NCI-H128 (cell line): Measurements from ENCODE around the gene TRIM27.
"Not testable (repeated sequence)": the region's sequence is repeated elsewhere in the genome, so short reads cannot be mapped to it uniquely, and the experiment has no call there.

ENCODE experiments used
- DNase-seq: peaks from one replicate; lab custom pipeline; 2025; ENCODE audit not compliant: unreplicated experiment; lab: John Stamatoyannopoulos, UW

TRIM27 gene

DNA sequence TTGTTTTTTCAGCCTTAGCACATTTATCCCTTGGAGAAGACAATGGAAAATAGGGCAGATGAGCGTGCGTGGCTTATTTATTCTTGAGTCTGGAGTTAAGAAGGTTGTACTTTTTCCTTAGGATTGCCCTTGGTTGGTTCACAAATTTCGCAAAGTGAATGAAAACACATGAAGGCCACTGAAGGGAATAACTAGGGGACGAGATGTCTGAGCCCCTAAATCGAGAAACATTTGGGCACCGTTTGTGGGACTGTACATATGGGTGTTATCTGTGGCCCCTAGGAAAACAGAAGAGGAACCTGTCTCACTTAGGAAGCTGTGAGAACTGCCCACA lies 19.4 kb upstream of the TRIM27 start:
- no peak for DNase-seq

DNA sequence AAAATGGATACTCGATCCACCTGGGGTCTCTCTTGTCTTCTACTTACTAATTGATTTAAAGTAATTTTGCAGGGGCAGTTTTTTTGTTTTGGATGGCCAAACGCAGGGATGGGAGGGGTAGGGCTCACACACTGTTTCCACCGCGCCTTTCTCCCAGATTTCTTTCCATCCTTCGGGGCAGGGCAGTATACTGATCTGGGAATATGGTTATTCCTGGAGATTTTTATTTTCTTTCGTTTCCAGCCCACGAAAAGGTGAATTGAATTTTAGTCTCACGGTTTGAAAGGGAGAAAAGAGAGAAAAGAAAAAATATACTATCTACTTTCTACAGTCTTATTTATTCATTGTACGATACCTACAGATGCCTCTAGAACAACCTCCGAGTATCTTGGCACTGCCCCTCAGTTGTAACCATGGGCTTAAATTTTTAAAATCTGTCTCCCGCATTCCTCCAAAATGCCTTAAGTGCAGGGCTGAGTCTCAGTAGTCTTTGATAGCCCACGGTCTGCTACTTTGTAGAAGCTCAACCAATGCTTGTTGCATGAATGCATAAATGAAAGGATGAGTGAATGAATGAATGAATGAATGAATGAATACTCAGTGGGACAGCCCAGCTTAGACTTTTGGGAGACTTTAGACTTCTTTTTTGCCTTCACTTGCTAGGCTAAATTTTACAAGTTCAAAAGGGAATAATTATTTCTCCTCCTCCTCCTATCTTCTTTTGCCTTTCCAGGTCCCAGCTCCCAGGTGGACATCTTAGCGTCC lies 18.1 kb upstream of the TRIM27 start:
- no peak for DNase-seq

GRCh38 chr6:28940858-28941683 lies 17.3 kb upstream of the TRIM27 start:
- DNase-seq, result no peak

GRCh38 chr6:28940294-28940857 lies 16.6 kb upstream of the TRIM27 start:
- no peak for DNase-seq

DNA sequence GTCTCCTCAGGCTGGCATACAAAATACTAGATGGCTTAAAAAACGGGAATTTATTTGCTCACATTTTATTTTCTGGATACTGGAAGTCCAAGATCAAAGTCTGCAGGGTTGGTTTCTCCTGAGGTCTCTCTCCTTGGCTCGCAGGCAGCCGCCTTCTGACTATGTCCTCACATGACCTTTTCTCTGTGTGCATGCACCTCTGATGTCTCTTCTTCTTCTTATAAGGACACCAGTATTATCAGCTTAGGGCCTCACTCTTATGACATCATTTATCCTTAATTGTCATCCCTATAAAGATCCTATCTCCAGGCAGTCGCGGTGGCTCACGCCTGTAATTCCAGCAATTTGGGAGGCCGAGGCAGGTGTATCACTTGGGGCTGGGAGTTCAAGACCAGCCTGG lies 9.3 kb upstream of the TRIM27 start:
- DNase-seq, result no peak

- DNase-seq, result no peak
Measured at GRCh38 chr6:28929887-28930620, 6.3 kb upstream of the TRIM27 start.

DNA sequence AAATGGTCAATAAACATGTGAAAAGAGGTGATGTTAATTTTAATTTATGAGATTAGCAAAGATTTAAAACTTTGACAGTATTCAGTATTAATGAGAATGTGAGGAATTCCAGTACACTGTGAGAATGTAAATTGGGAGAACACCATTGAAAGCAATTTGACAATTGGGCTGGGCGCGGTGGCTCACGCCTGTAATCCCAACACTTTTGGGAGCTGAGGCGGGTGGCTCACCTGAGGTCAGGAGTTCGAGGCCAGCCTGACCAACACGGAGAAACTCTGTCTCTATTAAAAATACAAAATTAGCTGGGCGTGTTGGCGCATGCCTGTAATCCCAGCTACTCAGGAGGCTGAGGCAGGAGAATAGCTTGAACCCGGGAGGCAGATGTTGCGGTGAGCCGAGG lies 5.6 kb upstream of the TRIM27 start:
- not testable (repeated sequence) for DNase-seq

DNA sequence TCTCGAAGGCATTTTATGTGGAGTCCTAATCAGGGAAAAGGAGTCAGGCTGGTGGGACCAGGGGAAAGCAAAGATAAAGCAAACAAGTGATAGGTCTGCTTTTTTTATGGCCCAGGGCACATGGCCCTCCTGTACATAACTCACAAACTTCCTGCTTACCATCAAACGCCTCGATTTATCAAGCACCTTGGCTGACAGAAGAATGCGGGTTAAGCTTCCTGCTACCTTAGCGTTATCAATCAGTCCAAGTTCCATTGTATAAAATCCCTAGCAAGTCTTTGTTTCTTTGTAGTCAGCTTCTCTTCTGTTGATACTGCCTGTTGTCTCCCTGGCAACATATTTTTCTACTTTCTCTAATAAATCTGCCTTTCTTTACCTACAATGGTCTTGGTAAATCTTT lies 4.1 kb upstream of the TRIM27 start:
- no peak for DNase-seq

- DNase-seq, result no peak
Measured at GRCh38 chr6:28922821-28923317, 916 bp downstream of the TRIM27 start.

DNA sequence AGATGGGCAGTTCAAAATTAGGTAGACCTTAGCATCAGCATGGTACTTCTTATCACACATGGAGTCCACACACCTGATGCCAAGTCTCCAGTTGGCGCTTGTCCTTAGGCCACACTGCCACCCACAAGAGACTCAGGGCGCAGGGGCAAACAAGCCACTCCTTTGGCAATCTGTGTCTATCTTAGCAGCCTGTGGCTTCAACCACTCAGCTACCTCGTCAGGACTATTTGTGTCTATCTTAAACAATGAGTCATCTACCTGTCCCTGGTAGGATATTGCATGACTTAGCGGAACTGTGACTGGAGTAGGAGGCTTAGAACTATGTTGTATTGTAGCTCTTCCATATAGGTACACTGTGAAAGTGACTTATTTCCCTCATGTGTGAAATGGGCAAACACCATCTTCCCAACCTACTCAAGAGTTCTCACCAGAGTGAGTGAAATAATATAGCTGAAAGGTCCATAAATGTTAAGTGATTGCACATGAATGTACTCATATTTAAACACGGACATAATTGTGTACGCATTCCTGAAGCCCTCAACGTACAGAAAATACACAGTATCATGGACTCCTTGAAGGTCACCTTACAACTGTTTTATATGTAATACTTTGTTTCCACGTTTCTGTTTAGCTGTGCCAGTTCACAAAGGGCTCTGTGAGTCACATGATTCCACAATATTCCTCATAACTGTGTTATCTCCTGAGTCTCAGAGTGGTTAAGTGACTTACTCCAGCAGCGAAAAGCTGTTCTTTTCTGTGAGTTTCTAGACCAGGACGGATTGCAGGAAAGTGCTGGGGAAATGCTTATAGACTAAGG lies 1.6 kb downstream of the TRIM27 start:
- no peak for DNase-seq

DNA sequence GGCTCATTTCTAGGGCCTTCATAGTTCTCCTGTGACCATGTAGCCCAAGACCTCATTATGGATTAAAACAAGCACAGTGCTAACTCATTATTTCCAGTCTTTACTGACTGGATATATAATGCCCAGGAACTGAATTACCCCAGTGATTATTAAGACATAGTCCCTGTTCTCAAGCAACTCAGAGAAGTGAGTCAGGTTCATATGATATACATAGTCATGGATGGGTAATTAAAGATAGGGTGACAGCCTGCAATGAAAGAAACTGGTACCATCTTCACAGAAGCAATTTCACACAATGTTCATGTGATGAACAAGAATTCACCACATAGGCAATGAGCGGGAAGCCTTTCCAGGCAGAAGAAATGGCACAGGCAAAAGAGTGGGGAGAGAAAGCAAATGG lies 3.5 kb downstream of the TRIM27 start:
- DNase-seq, result no peak

DNA sequence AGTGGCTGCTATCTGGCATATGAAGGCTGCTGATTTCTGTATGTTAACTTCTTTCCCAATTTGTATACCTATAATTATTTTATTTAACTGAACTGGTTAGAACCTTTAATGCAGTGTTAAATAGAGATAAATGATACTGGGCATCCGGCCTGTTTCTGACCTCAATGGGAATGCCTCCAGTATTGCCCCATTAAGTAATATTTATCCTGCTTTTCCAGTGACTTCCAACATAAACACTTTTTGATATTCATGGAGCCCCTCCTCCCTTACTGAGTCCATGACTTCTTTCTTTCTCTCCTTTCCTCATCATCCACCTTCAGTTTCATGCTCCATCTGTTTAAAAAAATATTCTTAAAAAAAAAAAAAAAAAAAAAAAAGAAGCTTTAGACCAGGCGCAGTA lies 8.8 kb downstream of the TRIM27 start:
- DNase-seq, result no peak

DNA sequence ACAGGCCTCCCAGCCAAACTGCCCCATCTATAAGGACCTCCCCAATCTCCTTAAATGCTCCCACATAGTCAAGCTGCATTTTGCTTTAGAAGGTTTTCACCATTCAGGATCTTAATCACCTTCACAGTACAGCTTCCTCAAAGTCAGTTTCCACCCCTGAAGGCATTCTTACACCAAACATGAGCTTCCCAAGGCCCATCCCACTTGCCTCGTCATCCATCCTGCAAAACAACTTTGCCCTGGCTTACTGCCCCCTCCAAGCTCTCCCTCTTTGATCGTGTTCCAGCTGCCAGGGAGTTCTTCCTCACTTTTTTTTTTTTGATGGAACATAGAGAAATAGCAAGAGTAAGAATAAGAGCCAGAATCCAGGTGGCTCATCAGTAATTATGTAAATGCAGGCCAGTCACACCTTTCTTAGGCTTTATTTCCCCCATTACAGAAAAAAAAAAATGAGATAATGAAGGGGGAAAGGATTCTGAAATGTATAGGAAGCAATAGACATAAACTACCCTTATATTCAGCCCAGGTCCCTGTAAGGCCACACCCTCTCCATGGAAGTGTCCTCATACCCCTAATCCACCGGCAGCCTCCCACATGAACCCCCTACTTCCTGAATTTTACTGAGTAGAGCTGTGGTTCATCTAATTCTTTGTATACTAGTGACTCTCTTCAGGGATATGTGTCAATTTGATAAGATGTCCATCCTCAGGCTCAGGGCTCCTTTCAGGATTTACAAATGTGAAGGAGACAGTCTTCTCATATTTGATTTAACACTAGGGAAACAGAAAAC lies 12.7 kb downstream of the TRIM27 start:
- DNase-seq, result no peak

GRCh38 chr6:28907394-28907793 lies 16.4 kb downstream of the TRIM27 start:
- DNase-seq, result no peak

DNA sequence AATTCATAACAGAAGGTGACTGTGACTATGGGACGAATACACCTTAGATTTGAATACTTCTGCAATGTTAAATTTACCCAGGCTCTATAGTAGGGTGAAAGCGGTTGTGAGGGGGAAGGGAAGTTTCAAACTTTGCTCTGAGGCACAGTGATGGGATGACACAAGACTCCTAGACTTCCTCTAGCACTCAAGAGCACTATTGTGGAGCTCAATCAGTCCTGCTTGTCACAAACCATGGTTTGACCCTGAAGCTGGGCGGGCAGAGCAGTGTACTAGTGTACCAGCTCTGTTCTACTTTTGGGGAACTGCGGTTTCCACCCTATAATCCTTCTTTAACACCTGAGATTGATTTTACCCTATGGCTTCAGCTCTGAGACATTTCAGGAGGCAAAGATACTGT lies 17.1 kb downstream of the TRIM27 start:
- no peak for DNase-seq

- no peak for DNase-seq
Measured at GRCh38 chr6:28903686-28904085, 20.1 kb downstream of the TRIM27 start.

DNA sequence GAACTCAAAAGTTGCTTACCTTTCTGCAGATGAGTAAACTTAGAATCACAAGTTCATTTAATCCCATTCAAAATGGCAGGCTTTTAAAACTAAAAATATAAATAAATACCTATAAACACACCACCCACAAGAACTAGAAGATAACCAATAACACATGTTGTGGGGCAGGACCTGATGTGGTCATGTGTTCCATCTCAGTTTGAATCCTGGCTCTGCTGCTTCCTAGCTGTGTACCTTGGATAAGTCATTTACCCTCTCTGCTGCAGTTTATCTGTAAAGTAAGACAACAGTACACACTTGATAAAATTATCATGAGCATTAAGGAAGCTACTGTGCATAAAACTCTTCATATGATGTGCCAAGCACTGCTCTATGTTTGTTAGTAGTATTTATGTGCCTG lies 22.0 kb downstream of the TRIM27 start:
- DNase-seq, result no peak

DNA sequence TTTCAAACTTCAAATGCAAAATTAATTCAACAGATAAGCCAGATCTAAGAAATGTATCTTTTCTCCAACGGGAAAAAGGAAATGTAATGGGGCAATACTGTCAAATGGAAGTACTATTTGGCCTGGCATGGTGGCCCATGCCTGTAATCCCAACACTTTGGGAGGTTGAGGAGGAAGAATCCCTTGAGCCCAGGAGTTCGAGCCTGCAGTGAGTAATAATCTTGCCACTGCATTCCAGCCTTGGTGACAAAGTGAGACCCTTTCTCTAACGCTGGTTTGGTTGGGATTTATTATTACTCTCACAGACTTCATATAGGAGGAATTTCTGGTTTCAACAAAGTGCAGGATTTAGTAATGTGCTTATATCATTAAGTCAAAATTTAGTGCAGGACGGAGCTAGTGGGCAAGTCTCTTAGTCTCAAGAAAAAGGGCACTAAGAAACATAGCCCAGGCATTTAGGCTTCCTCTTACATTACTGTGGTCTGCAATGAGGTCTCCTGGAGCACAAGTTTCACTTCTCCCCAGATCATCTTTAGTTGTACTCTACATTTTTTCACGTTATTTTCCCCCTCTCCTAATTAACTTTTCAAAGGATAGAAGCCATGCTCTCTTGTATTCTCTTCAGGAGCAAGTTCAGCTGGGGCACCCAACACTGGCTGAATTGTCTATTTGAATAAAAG lies 23.1 kb downstream of the TRIM27 start:
- DNase-seq, result no peak

- no peak for DNase-seq
Measured at GRCh38 chr6:28898710-28898965, 25.1 kb downstream of the TRIM27 start.

GRCh38 chr6:28897369-28897745 lies 26.4 kb downstream of the TRIM27 start:
- DNase-seq, result no peak
